B cell (primary cell): ENCODE measurements around the gene FNDC3A. TPM values are rescaled to one million over a fixed set of nuclear protein-coding genes. Genes with fewer than 3 reads are reported as not detected.

Experiments
- ATAC-seq: fragments of 200-7000 bp; cut with Tn5 transposase; one replicate; pipeline ENCODE4 v1.10.0; 2021; ENCODE audit warnings: low read depth, mild to moderate bottlenecking, moderate number of reproducible peaks, moderate library complexity
- CTCF ChIA-PET: fragments of 350-600 bp; sonication (Branson Sonifier 250); formaldehyde crosslinking; loops from one replicate; lab custom pipeline; 2021; ENCODE audit warnings: antibody characterized with exemption, inconsistent platforms; lab: Charles Lee
- POLR2A ChIA-PET: fragments of 350-600 bp; sonication (Branson Sonifier 250); formaldehyde crosslinking; loops from one replicate; lab custom pipeline; 2021; ENCODE audit warnings: antibody characterized with exemption; lab: Charles Lee
- DNase-seq: peaks from one replicate; pipeline ENCODE4 v3.0.0; 2013
- H2AFZ ChIP-seq: 2 replicates; pipeline ENCODE4 v1.6.1; 2012; ENCODE audit warnings: mild to moderate bottlenecking, low read depth, low read length; ENCODE audit not compliant: insufficient read depth, poor library complexity, severe bottlenecking
- H3K27ac ChIP-seq, 2 donors: 1 replicate in 1 of 2; 2 replicates in 1 of 2; pipeline ENCODE4 v1.5.1; 2012 to 2013; ENCODE audit warnings: low read length in 2 of 2, mild to moderate bottlenecking in 2 of 2, moderate library complexity in 1 of 2
- H3K27me3 ChIP-seq, 4 experiments: fragments of 200-600 bp in 1 of 4; sonication (generic) in 1 of 4; replicated peaks in 1 of 4; 1 replicate in 2 of 4; 2 replicates in 2 of 4; pipeline versions ENCODE4 v1.6.1 to v1.7.0; 2013 to 2016; ENCODE audit warnings: low read length in 3 of 4, mild to moderate bottlenecking in 2 of 4, mixed read lengths in 1 of 4, moderate library complexity in 1 of 4; ENCODE audit not compliant: insufficient read depth in 4 of 4, control insufficient read depth in 3 of 4; ENCODE audit errors: control extremely low read depth in 1 of 4
- H3K36me3 ChIP-seq, 2 experiments: replicated peaks in 1 of 2; 1 replicate in 1 of 2; 2 replicates in 1 of 2; pipeline versions ENCODE4 v1.6.1 to v1.7.1; 2013; ENCODE audit warnings: low read length in 1 of 2; ENCODE audit not compliant: insufficient read depth in 2 of 2, control insufficient read depth in 1 of 2; ENCODE audit errors: control extremely low read depth in 1 of 2, extremely low read depth in 1 of 2
- H3K4me1 ChIP-seq, 2 donors: fragments of 200-600 bp in 1 of 2; sonication (generic) in 1 of 2; 1 replicate in 1 of 2; 2 replicates in 1 of 2; pipeline versions ENCODE4 v1.5.1 to v1.6.1; 2013 to 2017; ENCODE audit warnings: low read length in 2 of 2; ENCODE audit not compliant: control insufficient read depth in 2 of 2, insufficient read depth in 2 of 2
- H3K4me2 ChIP-seq: replicated peaks from 2 replicates; pipeline ENCODE3; 2012; ENCODE audit warnings: mild to moderate bottlenecking, low read depth, low read length; ENCODE audit not compliant: poor library complexity, severe bottlenecking
- H3K4me3 ChIP-seq, 5 experiments: fragments of 200-600 bp in 1 of 5; sonication (generic) in 1 of 5; 1 replicate in 3 of 5; 2 replicates in 2 of 5; pipeline versions ENCODE4 v1.5.1 to v1.7.0; 2011 to 2016; ENCODE audit warnings: low read length in 4 of 5, mild to moderate bottlenecking in 4 of 5, low read depth in 2 of 5, control low read depth in 1 of 5, moderate library complexity in 1 of 5; ENCODE audit not compliant: insufficient read depth in 1 of 5; ENCODE audit errors: control extremely low read depth in 1 of 5, extremely low read depth in 1 of 5
- H3K79me2 ChIP-seq: fragments of 200-600 bp; sonication (generic); one replicate; pipeline ENCODE4 v1.6.0; 2016; ENCODE audit warnings: low read length; ENCODE audit not compliant: control insufficient read depth, insufficient read depth
- H3K9ac ChIP-seq: fragments of 200-600 bp; sonication (generic); 2 replicates; pipeline ENCODE4 v1.6.1; 2017; ENCODE audit warnings: mild to moderate bottlenecking, low read length, moderate library complexity
- H3K9me3 ChIP-seq, 3 donors: one replicate each; pipeline versions ENCODE4 v1.6.1 to v1.7.1; 2013; ENCODE audit warnings: low read length in 2 of 3; ENCODE audit not compliant: control insufficient read depth in 2 of 3, insufficient read depth in 1 of 3; ENCODE audit errors: control extremely low read depth in 1 of 3
- H4K20me1 ChIP-seq: 2 replicates; pipeline ENCODE4 v1.6.0; 2012; ENCODE audit warnings: mild to moderate bottlenecking, low read length; ENCODE audit not compliant: insufficient read depth, control insufficient read depth, poor library complexity, severe bottlenecking
- H3K27ac Mint-ChIP-seq: one replicate; pipeline ENCODE4 v1.8.0; 2021; ENCODE audit warnings: mixed read lengths
- H3K27me3 Mint-ChIP-seq: one replicate; pipeline ENCODE4 v1.8.0; 2021; ENCODE audit warnings: mixed read lengths
- H3K4me1 Mint-ChIP-seq: one replicate; pipeline ENCODE4 v1.8.0; 2021; ENCODE audit warnings: mixed read lengths
- H3K4me3 Mint-ChIP-seq: one replicate; pipeline ENCODE4 v1.8.0; 2021; ENCODE audit warnings: mixed read lengths
- H3K9me3 Mint-ChIP-seq: one replicate; pipeline ENCODE4 v1.8.0; 2022; ENCODE audit warnings: mixed read lengths; ENCODE audit not compliant: insufficient read depth
- CTCF ChIP-seq: fragments of 200-600 bp; IDR thresholded peaks from one replicate; pipeline ENCODE4 v1.8.0; 2022; ENCODE audit warnings: antibody characterized with exemption, mild to moderate bottlenecking
- EZH2 ChIP-seq: IDR thresholded peaks from 2 replicates; pipeline ENCODE4 v1.6.1; 2012; ENCODE audit warnings: borderline replicate concordance, low read depth, mild to moderate bottlenecking, moderate library complexity, low read length; ENCODE audit not compliant: insufficient read depth, poor library complexity, severe bottlenecking
- WGBS: methylation state at CpG from one replicate; pipeline ENCODE4 v1.1.5; 2013; ENCODE audit warnings: missing lambda C conversion rate; ENCODE audit not compliant: insufficient coverage; 5-methylcytosine and 5-hydroxymethylcytosine counted together
- intact Hi-C: fragments of 100-400 bp; cut with micrococcal nuclease; formaldehyde crosslinking; loops from one replicate; pipeline ENCODE4 v1.10.0; 2022
- polyA plus RNA-seq: library from polyadenylated mRNA; depleted of rRNA; stranded (reverse); fragments of >200 nt; gene quantifications from 2 replicates; pipeline ENCODE4 v1.2.3, GENCODE V29; 2012
- total RNA-seq, 2 donors: library from RNA; stranded (reverse); fragments of 120-200 nt in 1 of 2; gene quantifications; 1 replicate in 1 of 2; 2 replicates in 1 of 2; pipeline versions ENCODE4 v1.2.3 to v1.2.4, GENCODE V29; 2013 to 2022

FNDC3A gene
- total and polyA plus RNA-seq, 2 donors (not counting 1 experiment from before 2014, with no cell fraction given) = 13.5 to 37.1 TPM

- H3K4me1 Mint-ChIP-seq = no peaks in the 10 kb centered on the region
- DNase-seq (no peak), ATAC-seq (no peak)
- Histone ChIP-seq H3K4me1 (no peaks in the 10 kb centered on the region), H3K9ac (no peak overlapping the region), H3K27me3 (no peaks in the 10 kb centered on the region), H3K79me2 (no peaks in the 10 kb centered on the region), H2AFZ (no peak overlapping the region), H3K36me3 (peaks cover 2 to 32% of the 10 kb centered on the region in 2 experiments), H3K4me2 (no peak overlapping the region), H3K9me3 (no peaks in the 10 kb centered on the region), H4K20me1 (no peaks in the 10 kb centered on the region), H3K27ac (no peak overlapping the region), H3K4me3 (no peak overlapping the region)
- no peak overlapping the region for H3K4me3 Mint-ChIP-seq
- ChIA-PET POLR2A (no interaction called here), CTCF (no interaction called here)
- no peaks in the 10 kb centered on the region for H3K27me3 Mint-ChIP-seq
- intact Hi-C loops = no loop called here
- no peaks in the 10 kb centered on the region for H3K9me3 Mint-ChIP-seq
- TF ChIP-seq EZH2 = no peak
- no peak for TF ChIP-seq CTCF
- H3K27ac Mint-ChIP-seq = no peak overlapping the region
These were observed 195.6 kb downstream of the FNDC3A start for GRCh38 chr13:49171359-49171758.

GRCh38 chr13:49183672-49184325, 208.1 kb downstream of the FNDC3A start:
- DNase-seq (no peak), ATAC-seq (no peak)
- TF ChIP-seq EZH2 (no peak), CTCF (no peak)
- Histone ChIP-seq H4K20me1 (no peaks in the 10 kb centered on the region), H3K4me3 (no peak overlapping the region), H3K27ac (no peak overlapping the region), H3K9ac (no peak overlapping the region), H3K9me3 (no peaks in the 10 kb centered on the region), H3K4me1 (no peaks in the 10 kb centered on the region), H3K79me2 (no peaks in the 10 kb centered on the region), H2AFZ (no peak overlapping the region), H3K36me3 (peaks cover 15 to 59% of the 10 kb centered on the region in 2 experiments), H3K4me2 (no peak overlapping the region), H3K27me3 (no peaks in the 10 kb centered on the region)
- Mint-ChIP-seq H3K4me1 (peaks cover 2% of the 10 kb centered on the region), H3K27me3 (no peaks in the 10 kb centered on the region), H3K4me3 (no peak overlapping the region), H3K27ac (no peak overlapping the region), H3K9me3 (no peaks in the 10 kb centered on the region)
- POLR2A ChIA-PET = no interaction called here
- CTCF ChIA-PET = no interaction called here
- intact Hi-C loops = no loop called here
- WGBS = 88% methylated on average over 1 of the region's 1 CpG
